ENCODE data around the gene DBI. TPM values are rescaled to one million over a fixed set of nuclear protein-coding genes. Genes with fewer than 3 reads are reported as not detected.

Gene DBI
- total and polyA plus RNA-seq, 2 of the 13 experiments (the other 11 are each of a cell fraction or from before 2014, with no cell fraction given) = 330 to 659 TPM

- TF ChIP-seq ZMAT5 (CRISPR knock-in tag; IDR thresholded peaks at IDR 0.05; ENCODE audit: borderline replicate concordance, low read depth) (0 out of 2 replicates have a peak, but pooled peaks have one; percentile 67), ZZZ3 (CRISPR knock-in tag; IDR thresholded peaks at IDR 0.05; ENCODE audit: borderline replicate concordance) (no peak), POLR2AphosphoS2 (IDR thresholded peaks at IDR 0.05; ENCODE audit: low read depth, low read length) (no peak), ZNF570 (CRISPR knock-in tag; IDR thresholded peaks at IDR 0.05; ENCODE audit: borderline replicate concordance) (no peak), U2AF1 (optimal IDR thresholded peaks at IDR 0.05; ENCODE audit: low read depth, low read length) (peak; percentile 86), CREB3 (CRISPR knock-in tag; IDR thresholded peaks at IDR 0.05) (no peak), ZBTB7A (CRISPR knock-in tag; IDR thresholded peaks at IDR 0.05) (peak; percentile 75), AHDC1 (CRISPR knock-in tag; IDR thresholded peaks at IDR 0.05; ENCODE audit: borderline replicate concordance) (no peak), ZBTB21 (CRISPR knock-in tag; IDR thresholded peaks at IDR 0.05) (no peak), ISX (CRISPR knock-in tag; conservative IDR thresholded peaks at IDR 0.05) (no peak), RCOR2 (CRISPR knock-in tag; IDR thresholded peaks at IDR 0.05) (no peak), ZFP90 (CRISPR knock-in tag; IDR thresholded peaks at IDR 0.05; ENCODE audit: borderline replicate concordance) (no peak; the same call in 1 of the 2 replicates), MED1 (CRISPR knock-in tag; IDR thresholded peaks at IDR 0.05) (no peak), ZNF225 (CRISPR knock-in tag; IDR thresholded peaks at IDR 0.05) (no peak), CCDC6 (CRISPR knock-in tag; IDR thresholded peaks at IDR 0.05) (no peak), ZNF230 (CRISPR knock-in tag; IDR thresholded peaks at IDR 0.05) (no peak), NR2F2 (IDR thresholded peaks at IDR 0.05; ENCODE audit: borderline replicate concordance, low read depth) (0 out of 2 replicates have a peak, but pooled peaks have one; percentile 51), NFE2L1 (CRISPR knock-in tag; IDR thresholded peaks at IDR 0.05; ENCODE audit: borderline replicate concordance) (no peak), ZNF335 (CRISPR knock-in tag; IDR thresholded peaks at IDR 0.05) (no peak), STAT5B (CRISPR knock-in tag; IDR thresholded peaks at IDR 0.05) (no peak), ZBTB8A (CRISPR knock-in tag; IDR thresholded peaks at IDR 0.05; ENCODE audit: borderline replicate concordance, low read depth) (no peak), ASH2L (IDR thresholded peaks at IDR 0.05; ENCODE audit: insufficient read length, low read depth, low read length) (no peak), POLR2AphosphoS5 (IDR thresholded peaks at IDR 0.05; ENCODE audit: low read depth, low read length) (no peak), HOXA9 (CRISPR knock-in tag; IDR thresholded peaks at IDR 0.05; ENCODE audit: borderline replicate concordance) (no peak), MBNL3 (CRISPR knock-in tag; conservative IDR thresholded peaks at IDR 0.05) (no peak), MTF2 (CRISPR knock-in tag; IDR thresholded peaks at IDR 0.05; ENCODE audit: borderline replicate concordance) (0 out of 2 replicates have a peak, but pooled peaks have one; percentile 40)
Measured at GRCh38 chr2:119366161-119366648, 572 bp upstream of the DBI start (continued).

Measured in HepG2 (cell line).